PC-9 (cell line): ENCODE results near the gene NTNG1. TPM values are rescaled to one million over a fixed set of nuclear protein-coding genes. Genes with fewer than 3 reads are reported as not detected.

Experiments
- BruUV-seq: library from RNA; stranded (reverse); fragments of 400-500 nt; replicated peaks from 2 replicates; lab custom pipeline; 2021; lab: Mats Ljungman, UMichigan
- CTCF ChIA-PET: fragments of 300-600 bp; sonication (Branson Sonifier 250); formaldehyde crosslinking; loops from one replicate; lab custom pipeline; 2022; ENCODE audit warnings: antibody characterized with exemption; lab: Charles Lee
- POLR2A ChIA-PET: fragments of 300-600 bp; sonication (Branson Sonifier 250); formaldehyde crosslinking; loops from one replicate; lab custom pipeline; 2022; ENCODE audit warnings: antibody characterized with exemption; ENCODE audit not compliant: unreplicated experiment; lab: Charles Lee
- DNase-seq, 2 experiments: peaks; one replicate each; pipeline versions ENCODE4 v3.0.0 to v3.0.0-alpha.2; 2015 to 2022; ENCODE audit warnings: mixed read lengths in 1 of 2
- H2AFZ ChIP-seq: fragments of 200-600 bp; sonication (generic); 2 replicates; pipeline ENCODE4 v1.8.1; 2017; ENCODE audit warnings: antibody characterized with exemption
- H3F3A ChIP-seq: fragments of 200-600 bp; sonication (generic); 2 replicates; pipeline ENCODE4 v1.8.1; 2017; ENCODE audit warnings: antibody characterized with exemption, mild to moderate bottlenecking, low read depth; ENCODE audit not compliant: insufficient read depth
- H3K27ac ChIP-seq: fragments of 200-600 bp; sonication (generic); 2 replicates; pipeline ENCODE4 v1.6.1; 2016; ENCODE audit warnings: mixed run types
- H3K27me3 ChIP-seq: fragments of 200-600 bp; sonication (generic); 2 replicates; pipeline ENCODE4 v1.6.1; 2016; ENCODE audit warnings: low read depth, mixed run types; ENCODE audit not compliant: insufficient read depth
- H3K36me3 ChIP-seq: fragments of 200-600 bp; sonication (generic); 2 replicates; pipeline ENCODE4 v1.6.1; 2016; ENCODE audit warnings: low read depth, mixed run types
- H3K4me1 ChIP-seq: fragments of 200-600 bp; sonication (generic); replicated peaks from 2 replicates; pipeline ENCODE4 v1.6.1; 2016; ENCODE audit warnings: mixed run types; ENCODE audit not compliant: insufficient read depth
- H3K4me2 ChIP-seq: fragments of 200-600 bp; sonication (generic); 2 replicates; pipeline ENCODE4 v1.6.1; 2017; ENCODE audit warnings: mixed run types
- H3K4me3 ChIP-seq: fragments of 200-600 bp; sonication (generic); 2 replicates; pipeline ENCODE4 v1.6.1; 2016; ENCODE audit warnings: mixed run types
- H3K79me2 ChIP-seq: fragments of 200-600 bp; sonication (generic); 2 replicates; pipeline ENCODE4 v1.6.1; 2017; ENCODE audit warnings: low read depth, mixed run types
- H3K9me2 ChIP-seq: fragments of 200-600 bp; sonication (generic); 2 replicates; pipeline ENCODE4 v1.8.1; 2017; ENCODE audit warnings: mild to moderate bottlenecking; ENCODE audit not compliant: insufficient read depth
- H3K9me3 ChIP-seq: fragments of 200-600 bp; sonication (generic); 2 replicates; pipeline ENCODE4 v1.8.1; 2016; ENCODE audit warnings: low read depth; ENCODE audit not compliant: insufficient read depth
- H4K20me1 ChIP-seq: fragments of 200-600 bp; sonication (generic); 2 replicates; pipeline ENCODE4 v1.8.1; 2017; ENCODE audit not compliant: insufficient read depth
- CTCF ChIP-seq: fragments of 200-600 bp; sonication (generic); conservative IDR thresholded peaks from 2 replicates; pipeline ENCODE4 v1.6.1; 2017; ENCODE audit warnings: mixed run types, antibody characterized with exemption, mild to moderate bottlenecking, moderate library complexity
- EZH2 ChIP-seq: fragments of 200-600 bp; sonication (generic); IDR thresholded peaks from 2 replicates; pipeline ENCODE4 v1.8.0; 2017; ENCODE audit warnings: antibody characterized with exemption, low read depth
- intact Hi-C: fragments of 100-400 bp; cut with micrococcal nuclease; formaldehyde crosslinking; loops from one replicate; pipeline ENCODE4 v1.10.0; 2022; ENCODE audit not compliant: unreplicated experiment
- total RNA-seq: library from RNA; stranded (reverse); gene quantifications from 2 replicates; pipeline ENCODE4 v1.2.3, GENCODE V29; 2021

The NTNG1 gene
- total RNA-seq, 1 experiment from 2014 or later, result not detected

GRCh38 chr1:107525145-107525544 lies 384.3 kb downstream of the NTNG1 start:
- no peak for DNase-seq
- Histone ChIP-seq H4K20me1 (no peaks in the 10 kb centered on the region), H3K36me3 (no peaks in the 10 kb centered on the region), H3K79me2 (no peaks in the 10 kb centered on the region), H3K4me1 (no peaks in the 10 kb centered on the region), H3K9me2 (no peaks in the 10 kb centered on the region), H3K27ac (no peak overlapping the region), H3F3A (no peaks in the 10 kb centered on the region), H3K9me3 (no peaks in the 10 kb centered on the region), H3K27me3 (no peaks in the 10 kb centered on the region), H3K4me3 (no peak overlapping the region), H3K4me2 (no peak overlapping the region), H2AFZ (no peak overlapping the region)
- ChIA-PET POLR2A (no interaction called here), CTCF (no interaction called here)
- no TSS peak for BruUV-seq
- TF ChIP-seq EZH2 (no peak), CTCF (no peak)
- intact Hi-C loops, result loop anchor here (5.0 to 10.0 kb wide), 2 partner anchors 90 to 222 kb away; no protein-coding TSS in a partner anchor

- intact Hi-C loops, result loop anchor here (5.0 to 10.0 kb wide), 2 partner anchors 91 to 221 kb away; no protein-coding TSS in a partner anchor
- H3K9me2 ChIP-seq, result no peaks in the 10 kb centered on the region
- H3K27ac ChIP-seq, result no peak overlapping the region
- H3K9me3 ChIP-seq, result no peaks in the 10 kb centered on the region
- ChIA-PET POLR2A (no interaction called here), CTCF (no interaction called here)
- no peaks in the 10 kb centered on the region for H3K36me3 ChIP-seq
- no peak overlapping the region for H3K4me2 ChIP-seq
- no peak overlapping the region for H3K4me3 ChIP-seq
- H3K27me3 ChIP-seq, result no peaks in the 10 kb centered on the region
- no peak overlapping the region for H2AFZ ChIP-seq
- no peaks in the 10 kb centered on the region for H3K4me1 ChIP-seq
- DNase-seq, result no peak
- TF ChIP-seq CTCF, result no peak
- no peak for TF ChIP-seq EZH2
- H3F3A ChIP-seq, result no peaks in the 10 kb centered on the region
- no peaks in the 10 kb centered on the region for H3K79me2 ChIP-seq
- no peaks in the 10 kb centered on the region for H4K20me1 ChIP-seq
- no TSS peak for BruUV-seq
These were observed 385.1 kb downstream of the NTNG1 start for GRCh38 chr1:107525961-107526360.

- no peaks in the 10 kb centered on the region for H3K4me1 ChIP-seq
- intact Hi-C loops, result loop anchor here (5.0 to 10.0 kb wide), 2 partner anchors 92 to 221 kb away; no protein-coding TSS in a partner anchor
- H2AFZ ChIP-seq, result no peak overlapping the region
- H3K79me2 ChIP-seq, result no peaks in the 10 kb centered on the region
- no peaks in the 10 kb centered on the region for H4K20me1 ChIP-seq
- ChIA-PET CTCF (no interaction called here), POLR2A (no interaction called here)
- no peak for DNase-seq
- H3F3A ChIP-seq, result no peaks in the 10 kb centered on the region
- no peaks in the 10 kb centered on the region for H3K9me2 ChIP-seq
- no TSS peak for BruUV-seq
- TF ChIP-seq EZH2, result no peak
- TF ChIP-seq CTCF, result no peak
- H3K27me3 ChIP-seq, result no peaks in the 10 kb centered on the region
- no peak overlapping the region for H3K4me2 ChIP-seq
- H3K9me3 ChIP-seq, result no peaks in the 10 kb centered on the region
- H3K27ac ChIP-seq, result no peak overlapping the region
- no peaks in the 10 kb centered on the region for H3K36me3 ChIP-seq
- no peak overlapping the region for H3K4me3 ChIP-seq
These were observed 385.8 kb downstream of the NTNG1 start for GRCh38 chr1:107526524-107527198.
